Measurements from ENCODE around the gene NPR2. TPM values are rescaled to one million over a fixed set of nuclear protein-coding genes. Genes with fewer than 3 reads are reported as not detected.
A peak's percentile ranks its signal among the peaks of the same experiment; 100 is the strongest.

Gene NPR2
- total and polyA plus RNA-seq, 2 of the 13 experiments (the other 11 are each of a cell fraction or from before 2014, with no cell fraction given) = 7.4 to 9.4 TPM

DNA sequence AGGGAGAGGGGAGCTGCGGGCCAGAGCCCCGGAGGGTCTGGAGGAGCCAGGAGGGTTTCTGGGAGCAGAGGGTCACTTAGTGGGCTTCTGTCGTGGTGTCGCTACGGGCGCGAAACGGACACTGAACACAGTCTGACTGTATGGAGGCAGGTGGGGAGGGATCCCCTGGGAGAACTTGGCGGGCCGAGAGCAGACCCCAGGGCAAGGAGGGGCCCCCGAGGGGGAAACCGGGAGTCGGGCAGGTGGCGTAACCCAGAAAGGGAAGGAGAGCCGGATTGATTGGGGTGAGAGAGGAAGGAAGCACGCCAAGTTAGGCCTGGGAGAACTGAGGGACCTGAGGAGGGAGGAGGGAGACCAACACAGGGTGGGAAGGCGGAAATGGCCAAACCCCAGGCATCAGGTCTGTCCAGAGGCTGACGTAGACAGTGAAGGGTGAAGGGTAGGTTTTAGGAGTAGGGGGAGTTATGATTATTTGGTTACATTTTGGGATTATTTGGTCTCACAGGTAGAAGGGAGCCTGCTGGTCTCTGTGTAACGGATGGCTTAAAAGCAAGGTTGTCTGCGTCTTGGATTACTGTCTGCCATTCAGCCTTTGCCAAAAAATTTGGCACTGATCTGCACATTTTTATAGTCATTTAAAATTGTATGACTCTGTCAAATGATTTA, 34.0 kb upstream of the NPR2 start (continued):
- no peak for TF ChIP-seq GABPA (IDR thresholded peaks at IDR 0.05; ENCODE audit: low read depth, low read length)
- TF ChIP-seq GABPA (CRISPR knock-in tag; IDR thresholded peaks at IDR 0.05; ENCODE audit: low read depth) = peak; percentile 50; the same call in 1 of the 2 replicates
- TF ChIP-seq PPARG (CRISPR knock-in tag; conservative IDR thresholded peaks at IDR 0.05) = no peak
- no peak; the same call in 1 of the 2 replicates for TF ChIP-seq FOXO1 (CRISPR knock-in tag; IDR thresholded peaks at IDR 0.05)
- no peak for TF ChIP-seq MXD4 (CRISPR knock-in tag; IDR thresholded peaks at IDR 0.05)
- peak; percentile 29; the same call in 1 of the 2 replicates for TF ChIP-seq MEIS1 (CRISPR knock-in tag; IDR thresholded peaks at IDR 0.05; ENCODE audit: borderline replicate concordance)
- TF ChIP-seq, protein P1, sequence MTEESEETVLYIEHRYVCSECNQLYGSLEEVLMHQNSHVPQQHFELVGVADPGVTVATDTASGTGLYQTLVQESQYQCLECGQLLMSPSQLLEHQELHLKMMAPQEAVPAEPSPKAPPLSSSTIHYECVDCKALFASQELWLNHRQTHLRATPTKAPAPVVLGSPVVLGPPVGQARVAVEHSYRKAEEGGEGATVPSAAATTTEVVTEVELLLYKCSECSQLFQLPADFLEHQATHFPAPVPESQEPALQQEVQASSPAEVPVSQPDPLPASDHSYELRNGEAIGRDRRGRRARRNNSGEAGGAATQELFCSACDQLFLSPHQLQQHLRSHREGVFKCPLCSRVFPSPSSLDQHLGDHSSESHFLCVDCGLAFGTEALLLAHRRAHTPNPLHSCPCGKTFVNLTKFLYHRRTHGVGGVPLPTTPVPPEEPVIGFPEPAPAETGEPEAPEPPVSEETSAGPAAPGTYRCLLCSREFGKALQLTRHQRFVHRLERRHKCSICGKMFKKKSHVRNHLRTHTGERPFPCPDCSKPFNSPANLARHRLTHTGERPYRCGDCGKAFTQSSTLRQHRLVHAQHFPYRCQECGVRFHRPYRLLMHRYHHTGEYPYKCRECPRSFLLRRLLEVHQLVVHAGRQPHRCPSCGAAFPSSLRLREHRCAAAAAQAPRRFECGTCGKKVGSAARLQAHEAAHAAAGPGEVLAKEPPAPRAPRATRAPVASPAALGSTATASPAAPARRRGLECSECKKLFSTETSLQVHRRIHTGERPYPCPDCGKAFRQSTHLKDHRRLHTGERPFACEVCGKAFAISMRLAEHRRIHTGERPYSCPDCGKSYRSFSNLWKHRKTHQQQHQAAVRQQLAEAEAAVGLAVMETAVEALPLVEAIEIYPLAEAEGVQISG (CRISPR knock-in tag; IDR thresholded peaks at IDR 0.05) = peak; percentile 2; the same call in 1 of the 2 replicates
- TF ChIP-seq PAWR (CRISPR knock-in tag; IDR thresholded peaks at IDR 0.05; ENCODE audit: borderline replicate concordance) = 0 out of 2 replicates have a peak, but pooled peaks have one; percentile 7
- 0 out of 2 replicates have a peak, but pooled peaks have one; percentile 7 for TF ChIP-seq GZF1 (CRISPR knock-in tag; IDR thresholded peaks at IDR 0.05)
- TF ChIP-seq CEBPG (CRISPR knock-in tag; IDR thresholded peaks at IDR 0.05) = 0 out of 2 replicates have a peak, but pooled peaks have one; percentile 5
- TF ChIP-seq ASH2L (IDR thresholded peaks at IDR 0.05; ENCODE audit: insufficient read length, low read depth, low read length) = peak; percentile 34
- peak; percentile 81; the same call in 1 of the 2 replicates for TF ChIP-seq ZBTB7B (CRISPR knock-in tag; IDR thresholded peaks at IDR 0.05)
- peak; percentile 21; the same call in 1 of the 2 replicates for TF ChIP-seq ZNF605 (CRISPR knock-in tag; IDR thresholded peaks at IDR 0.05)
- TF ChIP-seq UBTF (CRISPR knock-in tag; IDR thresholded peaks at IDR 0.05) = peak; percentile 52; the same call in 1 of the 2 replicates
- TF ChIP-seq TCF12 (IDR thresholded peaks at IDR 0.05) = no peak
- TF ChIP-seq TCF12 (CRISPR knock-in tag; IDR thresholded peaks at IDR 0.05) = 0 out of 2 replicates have a peak, but pooled peaks have one; percentile 68
- 0 out of 2 replicates have a peak, but pooled peaks have one; percentile 29 for TF ChIP-seq ZNF20 (CRISPR knock-in tag; IDR thresholded peaks at IDR 0.05)
- TF ChIP-seq ZNF343 (CRISPR knock-in tag; IDR thresholded peaks at IDR 0.05) = 0 out of 2 replicates have a peak, but pooled peaks have one; percentile 7
- TF ChIP-seq ZNF317 (CRISPR knock-in tag; IDR thresholded peaks at IDR 0.05) = peak; percentile 41; the same call in 1 of the 2 replicates
- 0 out of 2 replicates have a peak, but pooled peaks have one; percentile 7 for TF ChIP-seq ZNF800 (CRISPR knock-in tag; IDR thresholded peaks at IDR 0.05)
- TF ChIP-seq ZSCAN20 (CRISPR knock-in tag; IDR thresholded peaks at IDR 0.05; ENCODE audit: borderline replicate concordance) = peak; percentile 29; the same call in 1 of the 2 replicates
- TF ChIP-seq, protein P2, sequence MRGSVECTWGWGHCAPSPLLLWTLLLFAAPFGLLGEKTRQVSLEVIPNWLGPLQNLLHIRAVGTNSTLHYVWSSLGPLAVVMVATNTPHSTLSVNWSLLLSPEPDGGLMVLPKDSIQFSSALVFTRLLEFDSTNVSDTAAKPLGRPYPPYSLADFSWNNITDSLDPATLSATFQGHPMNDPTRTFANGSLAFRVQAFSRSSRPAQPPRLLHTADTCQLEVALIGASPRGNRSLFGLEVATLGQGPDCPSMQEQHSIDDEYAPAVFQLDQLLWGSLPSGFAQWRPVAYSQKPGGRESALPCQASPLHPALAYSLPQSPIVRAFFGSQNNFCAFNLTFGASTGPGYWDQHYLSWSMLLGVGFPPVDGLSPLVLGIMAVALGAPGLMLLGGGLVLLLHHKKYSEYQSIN (CRISPR knock-in tag; IDR thresholded peaks at IDR 0.05; ENCODE audit: borderline replicate concordance) = no peak
